Measurements from ENCODE around the gene SORCS2. TPM values are rescaled to one million over a fixed set of nuclear protein-coding genes. Genes with fewer than 3 reads are reported as not detected.

The SORCS2 gene
- total RNA-seq, 1 donor from 2014 or later, result 13.8 TPM

GRCh38 chr4:7614350-7614949 is 422.1 kb downstream of the SORCS2 start:
- Mint-ChIP-seq H3K4me1 (ENCODE audit: low read depth, unreplicated experiment) (no peaks in the 10 kb centered on the region), H3K36me3 (ENCODE audit: low read depth, unreplicated experiment) (peaks cover 14% of the 10 kb centered on the region), H3K9me3 (ENCODE audit: unreplicated experiment) (peaks cover 8% of the 10 kb centered on the region), H3K27ac (ENCODE audit: unreplicated experiment) (no peak overlapping the region), H3K27me3 (ENCODE audit: low read depth, unreplicated experiment) (peaks cover 52% of the 10 kb centered on the region), H3K4me3 (ENCODE audit: unreplicated experiment) (no peak overlapping the region)
- H3K36me3 ChIP-seq (ENCODE audit: insufficient read depth, low read length), result no peaks in the 10 kb centered on the region
- H3K9ac ChIP-seq (ENCODE audit: low read length), result no peak overlapping the region
- peaks cover 2% of the 10 kb centered on the region for H3K27me3 ChIP-seq (ENCODE audit: insufficient read depth, low read length)
- H3K4me2 ChIP-seq (ENCODE audit: low read length), result no peak overlapping the region
- H3K79me2 ChIP-seq (ENCODE audit: insufficient read depth, low read length), result no peaks in the 10 kb centered on the region
- H3K4me3 ChIP-seq (ENCODE audit: insufficient read depth, low read depth, low read length), result no peak overlapping the region
- FAIRE-seq (no peak), DNase-seq (ENCODE audit: low read depth) (no peak)
- no peak overlapping the region for H2AFZ ChIP-seq (ENCODE audit: low read depth, low read length)
- no peak overlapping the region for H3K27ac ChIP-seq (ENCODE audit: low read depth, low read length)
- H3K9me3 ChIP-seq (ENCODE audit: insufficient read depth, low read depth, low read length), result peaks cover 2% of the 10 kb centered on the region
- no peaks in the 10 kb centered on the region for H3K4me1 ChIP-seq (ENCODE audit: insufficient read depth, low read length)
- no peaks in the 10 kb centered on the region for H4K20me1 ChIP-seq (ENCODE audit: insufficient read depth, low read length)
- TF ChIP-seq CTCF (IDR thresholded peaks at IDR 0.05; ENCODE audit: insufficient read depth, low read depth, low read length), result no peak
- TF ChIP-seq EZH2 (IDR thresholded peaks at IDR 0.05; ENCODE audit: insufficient read depth, low read length), result no peak

- no peak for DNase-seq (ENCODE audit: low read depth)
- Histone ChIP-seq H3K9me3 (ENCODE audit: insufficient read depth, low read depth, low read length) (peaks cover 2% of the 10 kb centered on the region), H3K27ac (ENCODE audit: low read depth, low read length) (no peak overlapping the region), H3K4me3 (ENCODE audit: insufficient read depth, low read depth, low read length) (no peak overlapping the region), H3K4me1 (ENCODE audit: insufficient read depth, low read length) (peaks cover 10% of the 10 kb centered on the region), H3K79me2 (ENCODE audit: insufficient read depth, low read length) (no peaks in the 10 kb centered on the region), H3K27me3 (ENCODE audit: insufficient read depth, low read length) (peaks cover 2% of the 10 kb centered on the region), H3K9ac (ENCODE audit: low read length) (no peak overlapping the region), H3K4me2 (ENCODE audit: low read length) (no peak overlapping the region), H3K36me3 (ENCODE audit: insufficient read depth, low read length) (no peaks in the 10 kb centered on the region), H4K20me1 (ENCODE audit: insufficient read depth, low read length) (peaks cover 3% of the 10 kb centered on the region), H2AFZ (ENCODE audit: low read depth, low read length) (no peak overlapping the region)
- Mint-ChIP-seq H3K27ac (ENCODE audit: unreplicated experiment) (no peak overlapping the region), H3K27me3 (ENCODE audit: low read depth, unreplicated experiment) (peaks cover 46% of the 10 kb centered on the region), H3K36me3 (ENCODE audit: low read depth, unreplicated experiment) (peaks cover 6% of the 10 kb centered on the region), H3K4me3 (ENCODE audit: unreplicated experiment) (no peak overlapping the region), H3K4me1 (ENCODE audit: low read depth, unreplicated experiment) (peaks cover under 1% of the 10 kb centered on the region), H3K9me3 (ENCODE audit: unreplicated experiment) (peaks cover 8% of the 10 kb centered on the region)
- FAIRE-seq, result no peak
- TF ChIP-seq EZH2 (IDR thresholded peaks at IDR 0.05; ENCODE audit: insufficient read depth, low read length) (no peak), CTCF (IDR thresholded peaks at IDR 0.05; ENCODE audit: insufficient read depth, low read depth, low read length) (no peak)
These were observed 423.9 kb downstream of the SORCS2 start for GRCh38 chr4:7616193-7616592.

DNA sequence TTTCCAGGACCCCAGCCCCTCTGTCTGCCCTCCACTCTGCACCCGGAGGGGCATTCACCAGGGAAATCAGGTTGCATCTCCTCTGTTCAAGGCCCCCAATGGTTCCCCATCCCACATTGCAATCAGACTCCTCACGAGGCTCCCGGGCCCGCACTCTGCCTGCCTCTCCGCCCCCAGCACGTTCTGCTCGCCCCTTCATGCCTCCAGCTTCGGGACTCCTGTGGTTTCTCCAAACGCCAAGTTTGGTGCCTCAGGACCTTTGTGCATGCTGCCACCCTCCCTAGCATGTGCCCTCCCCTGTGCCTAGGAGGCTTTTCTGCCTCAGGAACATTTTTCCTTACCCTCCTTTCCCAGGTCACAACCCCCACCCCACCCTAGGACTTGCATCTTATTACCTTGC is 426.0 kb downstream of the SORCS2 start:
- Histone ChIP-seq H3K27ac (ENCODE audit: low read depth, low read length) (no peak overlapping the region), H3K4me2 (ENCODE audit: low read length) (no peak overlapping the region), H3K9ac (ENCODE audit: low read length) (no peak overlapping the region), H3K4me1 (ENCODE audit: insufficient read depth, low read length) (peaks cover 10% of the 10 kb centered on the region), H4K20me1 (ENCODE audit: insufficient read depth, low read length) (peaks cover 3% of the 10 kb centered on the region), H3K9me3 (ENCODE audit: insufficient read depth, low read depth, low read length) (peaks cover 2% of the 10 kb centered on the region), H3K4me3 (ENCODE audit: insufficient read depth, low read depth, low read length) (no peak overlapping the region), H2AFZ (ENCODE audit: low read depth, low read length) (no peak overlapping the region), H3K27me3 (ENCODE audit: insufficient read depth, low read length) (peaks cover 2% of the 10 kb centered on the region), H3K36me3 (ENCODE audit: insufficient read depth, low read length) (no peaks in the 10 kb centered on the region), H3K79me2 (ENCODE audit: insufficient read depth, low read length) (no peaks in the 10 kb centered on the region)
- FAIRE-seq, result no peak
- no peak for DNase-seq (ENCODE audit: low read depth)
- Mint-ChIP-seq H3K9me3 (ENCODE audit: unreplicated experiment) (peaks cover 6% of the 10 kb centered on the region), H3K27ac (ENCODE audit: unreplicated experiment) (no peak overlapping the region), H3K4me3 (ENCODE audit: unreplicated experiment) (no peak overlapping the region), H3K4me1 (ENCODE audit: low read depth, unreplicated experiment) (peaks cover 2% of the 10 kb centered on the region), H3K36me3 (ENCODE audit: low read depth, unreplicated experiment) (peaks cover 6% of the 10 kb centered on the region), H3K27me3 (ENCODE audit: low read depth, unreplicated experiment) (peaks cover 46% of the 10 kb centered on the region)
- no peak for TF ChIP-seq CTCF (IDR thresholded peaks at IDR 0.05; ENCODE audit: insufficient read depth, low read depth, low read length)
- no peak for TF ChIP-seq EZH2 (IDR thresholded peaks at IDR 0.05; ENCODE audit: insufficient read depth, low read length)

All from astrocyte (in vitro differentiated cells and primary cell).